Midbrain (tissue), 1 donor: ENCODE data around the gene BLTP2.
A peak's percentile ranks its signal among the peaks of the same experiment; 100 is the strongest.

Experiments
- DNase-seq: peaks from one replicate; lab custom pipeline; 2025; lab: John Stamatoyannopoulos, UW

BLTP2 gene

DNA sequence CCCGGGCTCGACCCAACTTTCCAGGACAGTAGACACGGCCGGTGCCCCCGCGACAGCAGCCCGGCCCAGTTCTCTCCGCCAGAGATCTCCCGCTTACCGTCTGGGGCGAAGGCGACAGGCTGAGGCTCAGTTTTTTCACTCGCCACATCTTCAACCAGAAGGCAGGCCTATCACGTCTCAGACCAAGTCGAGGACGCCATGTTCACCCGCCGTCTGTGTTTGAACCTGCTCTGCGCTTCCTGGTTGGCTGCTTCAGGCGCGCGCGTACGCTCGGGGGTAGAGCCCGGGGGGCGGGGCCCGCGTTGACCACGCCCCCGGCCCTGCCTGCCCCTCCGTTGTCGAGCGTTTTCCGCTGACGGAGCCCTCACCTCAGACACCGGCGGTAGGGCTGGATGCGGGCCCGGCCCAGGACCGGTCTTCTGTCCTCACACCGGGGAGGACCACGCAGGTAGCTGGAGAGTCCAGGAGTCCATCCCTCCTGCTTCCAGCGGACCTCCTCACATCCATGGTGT lies 46.1 kb downstream of the BLTP2 start, which contains the start of gene SPAG5:
Gene SPAG5 (minus strand): TSS at position 227 of the 512 bp plus-strand sequence. CDS start 79 bp downstream, at position 148.
- DNase-seq: peak; percentile 91

DNA sequence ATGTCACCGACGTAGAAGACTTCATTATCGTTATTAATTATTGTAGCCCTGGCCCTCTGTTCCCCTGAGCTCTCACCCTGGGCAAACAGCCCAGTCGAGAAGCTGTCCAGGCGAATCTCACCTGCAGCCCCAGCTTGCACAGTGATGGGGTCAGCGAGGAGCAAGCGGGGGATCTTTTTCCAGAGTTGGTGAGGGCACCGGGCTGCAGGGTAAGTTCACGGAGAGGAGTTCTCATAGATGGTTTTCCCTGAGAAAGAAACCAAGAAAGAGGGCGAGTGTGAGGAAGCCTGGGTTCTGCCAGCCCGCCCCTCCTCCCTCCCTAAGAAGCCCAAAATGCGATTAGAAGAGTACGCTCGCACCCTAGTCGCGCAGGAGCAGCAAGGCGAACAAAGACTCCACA lies 46.6 kb downstream of the BLTP2 start:
- no peak for DNase-seq

DNA sequence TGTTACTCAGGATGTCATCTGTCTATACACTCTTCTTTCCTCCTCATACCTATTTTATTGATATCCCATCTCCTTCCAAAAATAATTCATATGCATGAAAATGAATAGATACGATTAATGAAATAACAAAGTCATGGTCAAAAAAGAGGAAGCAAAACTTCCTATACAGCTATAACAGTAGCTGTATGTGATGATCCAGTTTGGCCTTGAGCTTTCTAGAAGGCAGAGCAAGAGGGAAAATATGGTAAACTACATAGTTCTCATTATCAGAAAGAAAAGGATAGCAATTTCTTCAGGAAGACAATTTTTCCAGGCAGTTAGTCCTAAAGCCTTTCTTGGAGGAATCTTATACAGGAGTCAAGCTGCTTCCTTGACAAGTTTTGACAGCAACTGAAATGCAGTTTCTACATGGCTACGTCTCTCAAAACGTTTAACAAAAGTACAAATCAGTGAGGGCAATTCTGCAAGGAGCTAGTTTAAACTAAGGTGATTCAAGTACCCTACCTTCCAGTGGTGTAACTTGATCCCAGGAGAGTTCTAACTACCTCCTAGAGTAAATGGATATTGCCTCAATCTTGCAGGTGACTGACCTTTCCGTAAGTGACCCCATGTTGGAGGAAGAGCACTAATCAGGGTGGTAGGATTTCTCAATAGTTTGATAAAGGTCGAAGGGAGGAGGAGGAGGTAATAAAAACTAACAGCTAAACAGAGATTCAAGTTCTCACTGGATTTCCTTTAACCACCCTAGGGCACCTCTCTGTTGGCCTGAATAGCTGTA lies 47.2 kb downstream of the BLTP2 start:
- DNase-seq: no peak
